ENCODE results near the gene STARD6.

DNA sequence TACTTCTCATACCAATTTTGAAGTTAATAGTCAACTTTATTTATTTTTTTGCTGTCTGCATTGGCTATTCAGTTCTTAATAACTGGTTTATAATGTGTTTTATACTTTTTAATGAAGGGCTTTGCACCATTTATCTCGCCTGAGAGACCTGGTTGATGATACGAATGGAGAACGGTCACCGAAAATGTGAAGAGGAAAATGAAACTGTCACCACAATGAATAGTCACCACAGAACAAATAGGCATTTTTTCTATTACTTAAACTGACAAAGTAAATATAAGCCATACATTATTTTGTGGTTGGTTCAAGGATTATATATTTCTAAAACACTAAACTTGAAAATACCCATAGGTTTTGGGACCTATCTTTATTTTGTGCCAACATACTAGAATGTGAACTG is 20.4 kb upstream of the STARD6 start:
- TF ChIP-seq CTCF (IDR thresholded peaks at IDR 0.05; ENCODE audit: borderline replicate concordance, extremely low read depth, low read length, poor library complexity, severe bottlenecking): no peak
- no peak for TF ChIP-seq EZH2 (IDR thresholded peaks at IDR 0.05; ENCODE audit: borderline replicate concordance, low read depth, low read length, severe bottlenecking)
